HL-60 (cell line): ENCODE measurements around the gene KCNH1.

Experiments used
- CTCF ChIP-seq: IDR thresholded peaks from one replicate; pipeline ENCODE4 v1.5.1; 2011; ENCODE audit warnings: low read length, control low read depth, inconsistent platforms; ENCODE audit not compliant: insufficient read depth
- GABPA ChIP-seq: IDR thresholded peaks from 2 replicates; pipeline ENCODE4 v1.6.1; 2012; ENCODE audit warnings: low read depth
- POLR2AphosphoS5 ChIP-seq: IDR thresholded peaks from 2 replicates; pipeline ENCODE4 v1.6.1; 2012; ENCODE audit warnings: low read depth
- REST ChIP-seq: IDR thresholded peaks from 2 replicates; pipeline ENCODE4 v1.6.1; 2012; ENCODE audit warnings: low read depth; ENCODE audit not compliant: insufficient replicate concordance

GRCh38 chr1:210912752-210913151, 221.2 kb downstream of the KCNH1 start:
- TF ChIP-seq REST = no peak
- no peak for TF ChIP-seq CTCF
- TF ChIP-seq GABPA = no peak
- TF ChIP-seq POLR2AphosphoS5 = no peak
